ENCODE results near the gene BTBD16.

The BTBD16 gene

GRCh38 chr10:122323941-122324675, 53.0 kb downstream of the BTBD16 start:
- no peak overlapping the region for H3K4me2 ChIP-seq (ENCODE audit: low read length)
- no peaks in the 10 kb centered on the region for H3K79me2 ChIP-seq
- no peak overlapping the region for H3K9ac ChIP-seq
- no peak overlapping the region for H3K4me3 ChIP-seq (ENCODE audit: low read depth, low read length)
- H3K36me3 ChIP-seq (ENCODE audit: control insufficient read depth, insufficient read depth, low read length), result no peaks in the 10 kb centered on the region
- no peak overlapping the region for H2AFZ ChIP-seq
- no peaks in the 10 kb centered on the region for H3K4me1 ChIP-seq
- TF ChIP-seq, protein P1, sequence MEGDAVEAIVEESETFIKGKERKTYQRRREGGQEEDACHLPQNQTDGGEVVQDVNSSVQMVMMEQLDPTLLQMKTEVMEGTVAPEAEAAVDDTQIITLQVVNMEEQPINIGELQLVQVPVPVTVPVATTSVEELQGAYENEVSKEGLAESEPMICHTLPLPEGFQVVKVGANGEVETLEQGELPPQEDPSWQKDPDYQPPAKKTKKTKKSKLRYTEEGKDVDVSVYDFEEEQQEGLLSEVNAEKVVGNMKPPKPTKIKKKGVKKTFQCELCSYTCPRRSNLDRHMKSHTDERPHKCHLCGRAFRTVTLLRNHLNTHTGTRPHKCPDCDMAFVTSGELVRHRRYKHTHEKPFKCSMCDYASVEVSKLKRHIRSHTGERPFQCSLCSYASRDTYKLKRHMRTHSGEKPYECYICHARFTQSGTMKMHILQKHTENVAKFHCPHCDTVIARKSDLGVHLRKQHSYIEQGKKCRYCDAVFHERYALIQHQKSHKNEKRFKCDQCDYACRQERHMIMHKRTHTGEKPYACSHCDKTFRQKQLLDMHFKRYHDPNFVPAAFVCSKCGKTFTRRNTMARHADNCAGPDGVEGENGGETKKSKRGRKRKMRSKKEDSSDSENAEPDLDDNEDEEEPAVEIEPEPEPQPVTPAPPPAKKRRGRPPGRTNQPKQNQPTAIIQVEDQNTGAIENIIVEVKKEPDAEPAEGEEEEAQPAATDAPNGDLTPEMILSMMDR (IDR thresholded peaks at IDR 0.05), result no peak
- no peaks in the 10 kb centered on the region for H3K9me3 ChIP-seq (ENCODE audit: control insufficient read depth, low read length)
- no peak overlapping the region for H3K27ac ChIP-seq
- H3K27me3 ChIP-seq (ENCODE audit: control insufficient read depth, insufficient read depth, low read length), result no peaks in the 10 kb centered on the region

DNA sequence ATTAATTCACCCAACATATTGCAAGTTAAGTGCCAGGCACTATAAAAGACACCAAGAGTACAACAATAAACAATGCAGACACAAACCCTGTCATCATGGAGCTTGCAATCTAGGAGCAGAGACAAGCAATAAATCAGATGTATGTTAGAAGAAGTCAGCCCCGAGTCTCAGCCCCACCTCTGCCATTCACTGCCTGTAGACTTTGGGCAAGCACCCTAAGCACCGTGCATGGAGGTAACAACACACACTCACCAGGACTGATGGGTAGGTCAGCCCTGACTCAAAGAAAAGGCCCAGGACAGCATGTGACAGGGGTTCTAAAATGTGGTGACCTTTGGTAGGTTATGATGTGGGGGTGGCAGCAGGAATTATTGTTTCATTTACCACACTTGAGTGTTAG, 54.1 kb downstream of the BTBD16 start:
- H3K4me3 ChIP-seq (ENCODE audit: low read depth, low read length), result no peak overlapping the region
- H3K27me3 ChIP-seq (ENCODE audit: control insufficient read depth, insufficient read depth, low read length), result no peaks in the 10 kb centered on the region
- H3K4me2 ChIP-seq (ENCODE audit: low read length), result no peak overlapping the region
- no peak overlapping the region for H2AFZ ChIP-seq
- no peak overlapping the region for H3K27ac ChIP-seq
- H3K36me3 ChIP-seq (ENCODE audit: control insufficient read depth, insufficient read depth, low read length), result no peaks in the 10 kb centered on the region
- H3K9ac ChIP-seq, result no peak overlapping the region
- TF ChIP-seq, protein P1 (IDR thresholded peaks at IDR 0.05), result no peak
- H3K79me2 ChIP-seq, result no peaks in the 10 kb centered on the region
- no peaks in the 10 kb centered on the region for H3K4me1 ChIP-seq
- no peaks in the 10 kb centered on the region for H3K9me3 ChIP-seq (ENCODE audit: control insufficient read depth, low read length)

GRCh38 chr10:122326385-122326784, 55.3 kb downstream of the BTBD16 start:
- no peak overlapping the region for H3K27ac ChIP-seq
- H3K4me2 ChIP-seq (ENCODE audit: low read length), result no peak overlapping the region
- TF ChIP-seq, protein P1 (IDR thresholded peaks at IDR 0.05), result no peak
- no peak overlapping the region for H3K4me3 ChIP-seq (ENCODE audit: low read depth, low read length)
- no peaks in the 10 kb centered on the region for H3K4me1 ChIP-seq
- H3K27me3 ChIP-seq (ENCODE audit: control insufficient read depth, insufficient read depth, low read length), result no peaks in the 10 kb centered on the region
- H2AFZ ChIP-seq, result no peak overlapping the region
- no peak overlapping the region for H3K9ac ChIP-seq
- H3K9me3 ChIP-seq (ENCODE audit: control insufficient read depth, low read length), result no peaks in the 10 kb centered on the region
- H3K36me3 ChIP-seq (ENCODE audit: control insufficient read depth, insufficient read depth, low read length), result no peaks in the 10 kb centered on the region
- H3K79me2 ChIP-seq, result no peaks in the 10 kb centered on the region

- TF ChIP-seq, protein P1 (IDR thresholded peaks at IDR 0.05), result no peak
- Histone ChIP-seq H3K4me2 (ENCODE audit: low read length) (no peak overlapping the region), H3K79me2 (no peaks in the 10 kb centered on the region), H3K4me3 (ENCODE audit: low read depth, low read length) (no peak overlapping the region), H3K9ac (no peak overlapping the region), H3K36me3 (ENCODE audit: control insufficient read depth, insufficient read depth, low read length) (no peaks in the 10 kb centered on the region), H3K4me1 (no peaks in the 10 kb centered on the region), H3K27ac (no peak overlapping the region), H2AFZ (no peak overlapping the region), H3K9me3 (ENCODE audit: control insufficient read depth, low read length) (no peaks in the 10 kb centered on the region), H3K27me3 (ENCODE audit: control insufficient read depth, insufficient read depth, low read length) (no peaks in the 10 kb centered on the region)
Measured at GRCh38 chr10:122326806-122327205, 55.7 kb downstream of the BTBD16 start.

Data from parathyroid adenoma (tissue), 2 donors.